HG02678 (cell line): ENCODE data around the gene SLC34A1.
"Not testable (repeated sequence)": the region's sequence is repeated elsewhere in the genome, so short reads cannot be mapped to it uniquely, and the experiment has no call there.

Experiments
- ATAC-seq: cut with Tn5 transposase; IDR thresholded peaks from one replicate; pipeline ENCODE4 v1.9.1; 2021; ENCODE audit warnings: mild to moderate bottlenecking, moderate library complexity; ENCODE audit not compliant: unreplicated experiment

SLC34A1 gene

GRCh38 chr5:177355162-177355867, 28.9 kb upstream of the SLC34A1 start:
- no peak for ATAC-seq

- no peak for ATAC-seq
Measured at GRCh38 chr5:177355868-177356168, 28.4 kb upstream of the SLC34A1 start.

GRCh38 chr5:177356746-177357145, 27.5 kb upstream of the SLC34A1 start:
- no peak for ATAC-seq

DNA sequence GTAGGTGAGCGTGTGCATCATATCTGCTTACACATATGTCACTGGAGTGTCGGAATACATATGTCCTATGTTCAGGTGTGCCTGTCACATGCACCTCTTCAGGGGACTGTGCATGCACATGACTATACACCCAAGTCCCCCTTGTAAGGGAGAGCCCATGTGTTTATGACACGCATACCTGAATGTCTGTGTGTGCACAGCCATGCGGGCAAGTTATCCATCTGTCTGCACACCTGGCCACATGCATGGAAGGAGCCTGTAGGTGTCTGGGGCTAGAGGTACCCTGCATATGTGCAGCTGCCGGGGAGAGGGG, 27.1 kb upstream of the SLC34A1 start:
- ATAC-seq, result no peak

GRCh38 chr5:177357459-177358351, 26.5 kb upstream of the SLC34A1 start, which contains the start of gene RGS14:
RGS14 (plus strand) TSS chr5:177357924; CDS start chr5:177358025, 101 bp downstream.
- ATAC-seq, result peak; percentile 95

GRCh38 chr5:177358370-177358819, 25.8 kb upstream of the SLC34A1 start:
- ATAC-seq, result no peak

- no peak for ATAC-seq
Measured at GRCh38 chr5:177359451-177359851, 24.8 kb upstream of the SLC34A1 start.

GRCh38 chr5:177359860-177360259, 24.4 kb upstream of the SLC34A1 start:
- no peak for ATAC-seq

GRCh38 chr5:177360740-177361139, 23.5 kb upstream of the SLC34A1 start:
- ATAC-seq, result not testable (repeated sequence)

DNA sequence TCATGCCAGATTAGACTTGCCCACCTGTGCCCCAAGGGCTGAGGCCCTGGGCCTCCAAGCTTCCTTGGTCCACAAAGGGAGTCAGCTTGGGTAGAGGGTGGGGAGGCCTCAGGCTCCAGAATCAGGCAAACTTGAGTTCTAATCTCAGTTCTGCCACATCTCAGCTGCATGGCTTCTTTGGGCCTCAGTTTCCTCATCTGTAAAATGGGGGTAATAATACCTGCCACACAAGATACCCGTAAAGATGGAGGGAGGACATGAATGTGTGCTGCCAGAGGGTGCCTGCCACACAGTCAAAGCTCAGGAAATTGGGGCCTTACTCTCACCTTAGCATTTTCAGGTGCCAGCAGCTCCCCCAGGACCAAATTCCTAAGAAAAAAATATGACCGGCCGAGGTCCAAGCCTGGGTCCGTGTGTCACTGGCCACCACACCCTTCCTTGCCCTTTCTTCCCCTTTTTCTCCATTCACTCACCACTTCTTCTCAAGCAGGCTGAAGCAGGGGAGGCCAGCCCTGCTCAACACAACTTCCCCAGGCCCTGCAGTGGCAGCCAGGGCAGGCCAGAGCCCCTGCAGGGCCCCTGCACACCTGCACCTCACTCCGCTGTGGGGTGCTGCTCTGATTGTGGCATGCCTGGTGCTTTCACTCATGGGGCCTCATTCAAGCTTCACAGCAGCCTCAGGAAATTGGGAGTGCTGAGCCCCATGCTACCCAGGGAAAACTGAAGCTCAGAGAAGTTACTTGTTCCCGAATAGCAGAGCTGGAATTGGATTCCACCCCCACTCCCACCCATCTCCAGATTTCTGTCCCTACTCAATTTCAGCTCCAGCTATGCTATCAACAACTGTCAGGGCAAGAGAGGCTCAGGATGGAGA, 22.6 kb upstream of the SLC34A1 start:
- no peak for ATAC-seq

DNA sequence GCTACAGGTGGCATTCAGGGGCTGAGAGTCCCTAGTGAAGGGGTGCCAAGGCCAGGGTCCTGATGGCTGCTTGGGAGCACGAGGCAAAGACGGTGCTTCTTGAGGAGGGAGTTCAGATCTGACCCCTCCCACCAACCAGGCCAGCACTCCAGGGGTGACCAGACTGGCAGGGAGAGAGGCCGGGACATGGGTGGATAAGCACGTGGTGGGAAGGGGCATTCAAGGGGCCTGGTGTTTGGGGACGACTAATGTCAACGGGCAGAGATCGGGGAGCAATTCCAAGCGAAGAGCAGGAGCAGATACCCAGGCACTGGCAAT, 22.0 kb upstream of the SLC34A1 start:
- no peak for ATAC-seq

- no peak for ATAC-seq
Measured at GRCh38 chr5:177362610-177363507, 21.4 kb upstream of the SLC34A1 start.

DNA sequence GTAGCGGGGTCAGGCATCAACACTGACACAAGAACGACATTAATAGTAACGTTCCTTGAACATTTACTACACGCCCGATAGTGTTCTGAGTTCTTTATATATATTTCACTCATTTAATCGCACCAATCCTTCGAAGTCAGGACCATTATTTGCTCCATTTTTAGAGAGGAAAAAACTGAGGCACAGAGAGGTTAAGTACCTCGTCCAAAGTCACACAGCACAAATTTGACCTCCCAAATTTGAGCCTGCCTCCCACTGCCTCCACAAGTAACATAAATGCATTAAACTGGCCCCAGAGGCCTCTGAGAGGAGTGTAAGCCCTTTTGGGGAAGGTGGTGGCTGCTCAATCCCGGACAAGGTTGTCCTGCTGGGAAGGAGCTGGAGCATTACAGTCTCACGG, 20.7 kb upstream of the SLC34A1 start:
- no peak for ATAC-seq

DNA sequence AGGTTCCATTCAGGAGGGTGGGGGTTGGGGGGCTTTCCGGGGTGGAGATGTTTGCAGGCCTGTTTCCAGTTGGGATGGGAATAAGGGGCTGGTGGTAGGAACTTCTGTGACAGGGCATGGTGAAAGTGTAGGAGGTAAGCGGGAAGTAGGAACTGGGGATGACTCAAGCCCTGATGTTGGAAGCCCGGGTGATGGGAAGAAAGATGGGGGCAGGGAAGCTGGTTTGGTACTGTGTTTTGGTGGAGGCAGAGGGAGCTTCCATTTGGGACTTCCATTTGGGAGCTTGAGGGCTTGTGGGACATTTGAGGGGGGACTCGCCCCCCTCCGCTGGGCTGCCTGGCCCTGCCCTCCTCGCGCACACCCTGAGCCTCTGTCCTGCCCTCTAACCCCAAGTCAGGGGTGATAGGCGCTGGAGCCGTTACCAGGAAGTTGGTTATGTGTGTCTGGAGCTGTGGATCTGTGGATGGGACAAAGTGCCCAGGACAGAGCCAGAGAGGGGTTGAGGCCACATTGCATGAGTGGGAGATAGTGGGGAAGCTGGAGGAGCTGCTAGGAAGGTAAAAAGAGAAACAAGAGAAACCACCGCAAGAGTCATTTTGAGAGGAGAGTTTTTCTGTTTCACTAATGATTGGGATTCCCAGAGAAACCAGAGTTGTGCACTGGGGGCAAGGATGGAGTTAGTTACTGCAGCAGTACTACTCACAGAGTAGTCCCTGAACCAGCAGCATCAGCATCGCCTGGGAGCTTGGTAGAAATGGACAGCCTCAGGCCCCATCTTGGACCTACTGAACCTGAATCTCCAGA, 19.9 kb upstream of the SLC34A1 start:
- peak; percentile 43 for ATAC-seq

GRCh38 chr5:177365845-177366527, 18.2 kb upstream of the SLC34A1 start:
- no peak for ATAC-seq

DNA sequence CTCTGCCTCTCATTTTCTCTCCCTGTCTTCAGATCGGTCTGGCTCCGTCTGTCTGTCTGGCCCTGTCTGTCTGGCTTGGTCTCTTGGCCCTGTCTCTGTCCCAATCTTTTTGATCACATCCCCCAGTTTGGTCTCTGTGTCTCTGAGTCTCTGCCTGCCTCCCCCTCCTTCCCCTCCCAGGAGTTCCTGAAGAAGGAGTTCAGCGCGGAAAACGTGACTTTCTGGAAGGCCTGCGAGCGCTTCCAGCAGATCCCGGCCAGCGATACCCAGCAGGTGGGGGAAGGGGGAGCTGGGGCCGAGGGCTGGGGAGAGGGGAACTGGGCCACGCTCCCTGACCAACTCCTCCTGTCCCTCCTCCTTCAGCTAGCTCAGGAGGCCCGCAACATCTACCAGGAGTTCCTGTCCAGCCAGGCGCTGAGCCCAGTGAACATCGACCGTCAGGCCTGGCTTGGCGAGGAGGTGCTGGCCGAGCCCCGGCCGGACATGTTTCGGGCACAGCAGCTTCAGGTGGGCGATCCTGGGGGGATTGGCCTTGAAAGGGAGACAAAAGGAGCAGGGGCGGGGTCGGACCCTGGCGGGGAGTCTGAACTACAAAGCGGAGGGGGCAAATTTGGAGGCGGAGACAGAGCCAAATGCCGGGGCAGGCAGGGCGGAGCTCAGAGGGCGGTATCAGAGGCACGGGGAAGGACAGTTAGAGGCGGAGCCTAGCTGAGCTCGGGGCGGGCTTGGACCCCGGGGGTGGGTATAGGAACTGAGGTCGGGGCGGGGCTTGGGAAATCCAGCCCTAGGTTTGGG, 17.5 kb upstream of the SLC34A1 start:
- ATAC-seq, result no peak

DNA sequence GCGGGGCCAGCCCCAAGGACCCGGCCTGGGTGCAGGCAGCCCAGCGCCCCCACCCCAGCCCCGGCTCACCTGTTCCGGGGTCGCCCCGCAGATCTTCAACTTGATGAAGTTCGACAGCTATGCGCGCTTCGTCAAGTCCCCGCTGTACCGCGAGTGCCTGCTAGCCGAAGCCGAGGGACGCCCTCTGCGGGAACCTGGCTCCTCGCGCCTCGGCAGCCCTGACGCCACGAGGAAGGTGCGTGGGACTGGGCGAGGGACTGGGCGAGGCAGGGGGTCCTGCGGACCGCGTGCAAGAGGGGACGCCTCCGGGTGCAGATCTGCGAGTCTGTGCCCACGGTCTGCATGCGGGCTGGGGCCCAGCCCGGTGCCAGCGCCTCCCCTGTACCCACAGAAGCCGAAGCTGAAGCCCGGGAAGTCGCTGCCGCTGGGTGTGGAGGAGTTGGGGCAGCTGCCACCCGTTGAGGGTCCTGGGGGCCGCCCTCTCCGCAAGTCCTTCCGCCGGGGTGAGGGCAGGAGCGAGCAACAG, 16.8 kb upstream of the SLC34A1 start:
- no peak for ATAC-seq
